Posterior cingulate gyrus (tissue), 11 donors: ENCODE results near the gene SEL1L2.

Experiments used
- DNase-seq, 10 donors: peaks; one replicate each; pipeline versions ENCODE4 v3.0.0 to v3.0.0-alpha.2; 2020 to 2021; ENCODE audit warnings: mixed read lengths in 3 of 10
- intact Hi-C: fragments of 100-400 bp; cut with DNase I; formaldehyde crosslinking; loops from one replicate; pipeline ENCODE4 v1.15.1; 2023

SEL1L2 gene

GRCh38 chr20:13934992-13935894 is 55.2 kb downstream of the SEL1L2 start:
- no peak for DNase-seq
- intact Hi-C loops: no loop called here

DNA sequence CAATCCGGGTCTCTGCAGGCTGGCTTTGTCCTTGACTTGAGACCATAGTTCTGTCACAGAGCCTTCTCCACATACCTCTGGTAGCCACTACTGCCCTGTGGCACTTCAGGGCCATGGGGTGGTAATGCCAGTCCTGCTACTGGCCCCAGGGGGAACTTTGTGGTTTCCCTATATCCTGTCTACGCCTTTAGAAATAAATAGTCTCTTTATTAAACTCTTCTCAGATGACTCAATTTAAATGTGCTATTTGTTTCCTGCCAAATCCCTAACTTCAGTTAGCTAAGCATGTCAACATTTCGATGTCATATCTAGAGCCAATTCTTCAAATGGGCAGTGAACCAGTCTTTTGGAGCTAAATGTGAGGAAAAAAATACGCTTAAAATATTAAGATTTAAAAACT is 60.1 kb downstream of the SEL1L2 start:
- intact Hi-C loops: no loop called here
- no peak for DNase-seq

- no peak for DNase-seq
- intact Hi-C loops: no loop called here
These were observed 60.6 kb downstream of the SEL1L2 start for GRCh38 chr20:13929836-13930235.

GRCh38 chr20:13928901-13929300 is 61.5 kb downstream of the SEL1L2 start:
- intact Hi-C loops: no loop called here
- no peak for DNase-seq

DNA sequence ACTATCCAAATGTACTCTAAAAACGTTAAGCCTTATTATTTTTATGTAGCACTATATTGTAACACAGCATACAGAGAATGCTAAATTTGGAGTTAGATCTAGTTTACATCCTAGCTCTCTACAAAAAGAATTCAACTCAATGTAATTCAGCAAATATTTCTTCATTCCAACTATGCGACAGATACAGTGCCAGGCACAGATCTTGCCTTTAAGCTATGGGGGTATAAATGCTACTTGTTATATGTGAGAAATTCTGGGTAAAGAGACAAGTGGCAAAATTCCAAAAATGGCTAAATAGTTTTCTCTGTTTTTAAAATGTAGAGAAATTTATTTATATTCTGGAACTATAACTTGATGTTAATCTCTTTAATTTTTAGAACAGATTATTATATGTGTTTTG is 63.2 kb downstream of the SEL1L2 start:
- DNase-seq: no peak
- intact Hi-C loops: no loop called here

GRCh38 chr20:13922241-13922640 is 68.2 kb downstream of the SEL1L2 start:
- intact Hi-C loops: no loop called here
- DNase-seq: no peak

- intact Hi-C loops: no loop called here
- no peak for DNase-seq
These were observed 75.1 kb downstream of the SEL1L2 start for GRCh38 chr20:13915284-13915683.

DNA sequence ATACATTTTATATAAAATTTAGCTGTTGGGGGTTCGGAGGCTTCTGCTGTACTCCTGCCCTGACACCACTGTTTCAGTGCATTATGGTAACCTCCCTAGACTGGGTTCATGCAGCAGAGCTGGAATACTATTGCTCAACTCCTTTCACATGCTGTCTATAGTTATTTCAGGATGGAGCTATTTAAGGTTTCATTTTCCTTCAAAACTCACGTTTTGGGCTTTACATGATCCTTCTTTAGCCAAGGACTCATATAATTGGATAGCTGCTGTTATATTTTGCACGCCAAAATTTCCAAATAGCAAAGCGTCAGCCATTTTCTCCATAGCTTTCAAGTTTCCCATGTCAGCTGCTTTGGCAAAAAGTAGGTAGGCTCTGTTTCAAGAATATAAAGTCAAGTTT is 76.8 kb downstream of the SEL1L2 start:
- DNase-seq: no peak
- intact Hi-C loops: no loop called here

GRCh38 chr20:13913131-13913530 is 77.3 kb downstream of the SEL1L2 start:
- no peak for DNase-seq
- intact Hi-C loops: no loop called here

- intact Hi-C loops: no loop called here
- no peak for DNase-seq
These were observed 79.9 kb downstream of the SEL1L2 start for GRCh38 chr20:13910492-13910891.

DNA sequence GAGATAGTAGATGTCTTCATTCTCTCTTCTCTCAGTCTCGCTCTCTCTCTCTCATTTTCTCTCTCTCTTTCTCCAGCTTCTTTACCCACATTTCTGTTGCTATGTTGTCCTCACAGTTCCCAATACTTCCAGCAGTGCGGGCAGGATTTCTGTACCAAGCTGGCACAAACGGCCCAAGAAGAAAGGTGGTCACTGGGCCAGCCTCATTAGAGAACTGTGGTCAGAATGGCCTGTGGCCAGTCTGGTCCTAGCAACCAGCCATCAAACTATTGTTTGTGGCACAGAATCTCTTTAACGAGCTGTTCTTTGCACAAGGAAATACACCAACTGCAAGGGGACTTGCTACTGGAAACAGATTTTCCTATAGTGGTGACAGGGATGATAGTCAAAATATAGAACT is 81.3 kb downstream of the SEL1L2 start:
- peak in 4 of 10 donors; percentile 7 to 58 (median 10) for DNase-seq
- intact Hi-C loops: no loop called here

DNA sequence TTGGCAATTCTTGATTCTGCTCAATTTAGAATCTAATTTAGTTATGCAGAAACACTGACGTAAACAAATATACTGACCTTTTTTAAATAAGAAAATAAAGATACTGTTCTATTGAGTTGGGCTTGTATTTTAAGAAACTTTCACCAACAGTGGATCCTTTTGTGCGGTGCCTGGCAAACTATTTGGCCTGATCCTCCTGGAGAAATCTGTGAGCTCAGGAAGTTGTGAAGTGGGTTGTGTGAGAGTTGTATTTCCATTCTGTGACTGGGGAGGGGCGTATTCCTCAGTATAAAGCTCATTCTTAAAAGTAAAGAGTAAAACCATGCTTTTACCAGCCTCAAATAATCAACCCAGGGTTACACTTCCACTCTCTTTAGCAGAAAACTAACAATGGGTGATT is 85.6 kb downstream of the SEL1L2 start:
- no peak for DNase-seq
- intact Hi-C loops: no loop called here

DNA sequence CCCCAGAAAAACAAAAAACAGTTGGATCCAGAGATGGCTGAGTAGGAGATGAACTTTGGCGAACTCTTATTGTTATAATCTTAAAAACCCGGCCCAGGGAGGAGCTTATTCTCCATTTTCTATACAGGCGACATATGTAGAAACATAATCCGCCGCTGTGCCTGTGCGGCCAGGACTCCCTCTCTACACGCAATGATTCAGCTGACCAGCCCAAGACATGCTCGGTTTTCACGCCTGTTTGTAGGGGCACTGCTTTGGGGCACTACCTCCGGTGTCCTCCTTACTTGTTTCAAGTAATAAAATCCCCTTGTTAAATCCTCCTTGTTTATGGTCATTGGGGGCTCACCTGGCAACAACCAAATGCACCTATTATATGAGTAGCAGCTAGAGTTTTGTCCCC is 89.9 kb downstream of the SEL1L2 start:
- no peak for DNase-seq
- intact Hi-C loops: no loop called here

DNA sequence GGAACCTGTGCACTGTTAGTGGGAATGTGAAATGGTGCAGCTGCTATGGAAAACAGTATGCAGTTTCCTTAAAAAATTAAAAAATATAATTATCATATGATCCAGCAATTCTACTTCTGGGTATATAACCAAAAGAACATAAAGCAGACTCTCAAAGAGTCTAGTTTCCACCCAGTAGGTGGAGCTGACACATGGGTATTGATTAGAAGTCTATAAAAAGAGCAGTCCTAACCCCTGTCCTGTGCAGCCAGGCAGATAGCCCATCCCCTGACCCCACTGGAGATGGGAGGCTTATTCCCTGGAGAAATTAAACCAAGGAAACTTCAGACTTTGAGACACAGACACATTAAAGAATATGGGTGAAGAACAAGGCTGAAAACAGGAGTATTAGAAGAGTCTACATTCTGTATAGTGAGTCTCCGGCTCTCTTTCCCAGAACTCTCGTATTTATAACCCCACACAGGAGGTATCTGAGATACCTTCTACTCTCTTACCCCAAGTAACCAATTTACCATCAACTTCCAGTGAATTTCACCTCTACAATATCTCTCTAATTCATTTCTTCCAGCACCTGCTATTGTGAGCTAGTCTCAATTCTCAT is 92.3 kb downstream of the SEL1L2 start:
- intact Hi-C loops: no loop called here
- DNase-seq: no peak

DNA sequence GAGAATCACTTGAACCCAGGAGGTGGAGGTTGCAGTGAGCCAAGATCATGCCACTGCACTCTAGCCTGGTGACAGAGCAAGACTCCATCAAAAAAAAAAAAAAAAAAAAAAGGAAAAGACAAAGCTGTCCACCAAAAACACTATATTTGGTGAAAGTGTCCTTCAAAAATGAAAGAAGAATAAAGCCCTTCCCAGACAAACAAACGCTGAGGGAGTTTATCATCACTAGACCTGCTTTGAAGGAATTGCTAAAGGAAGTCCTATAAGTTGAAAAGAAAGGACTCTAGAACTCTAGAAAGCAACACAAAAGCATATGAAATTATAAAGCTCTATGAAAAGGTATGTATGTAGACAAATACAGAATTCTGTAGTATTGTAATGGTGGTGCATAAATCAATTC is 98.8 kb downstream of the SEL1L2 start:
- intact Hi-C loops: no loop called here
- DNase-seq: no peak

DNA sequence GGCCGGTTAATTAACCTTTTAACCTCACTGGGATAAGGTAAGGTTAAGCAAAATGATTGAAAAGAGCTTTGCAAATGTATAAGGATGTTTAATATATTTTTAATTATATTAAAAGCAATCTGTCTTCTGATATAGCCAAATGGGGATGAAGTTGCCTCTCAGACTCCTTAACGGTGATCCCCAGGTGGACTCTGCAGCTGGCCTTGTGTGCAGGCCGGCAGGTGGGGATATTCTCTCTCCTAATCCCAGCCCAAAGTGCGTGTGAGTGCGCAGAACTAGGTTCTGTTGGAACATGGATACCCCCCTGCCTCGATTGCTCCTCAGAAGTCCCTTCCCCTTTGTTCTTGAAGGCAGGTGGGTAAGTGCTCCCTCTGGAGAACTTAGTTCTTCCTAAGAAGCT is 105.6 kb downstream of the SEL1L2 start:
- intact Hi-C loops: no loop called here
- DNase-seq: no peak

DNA sequence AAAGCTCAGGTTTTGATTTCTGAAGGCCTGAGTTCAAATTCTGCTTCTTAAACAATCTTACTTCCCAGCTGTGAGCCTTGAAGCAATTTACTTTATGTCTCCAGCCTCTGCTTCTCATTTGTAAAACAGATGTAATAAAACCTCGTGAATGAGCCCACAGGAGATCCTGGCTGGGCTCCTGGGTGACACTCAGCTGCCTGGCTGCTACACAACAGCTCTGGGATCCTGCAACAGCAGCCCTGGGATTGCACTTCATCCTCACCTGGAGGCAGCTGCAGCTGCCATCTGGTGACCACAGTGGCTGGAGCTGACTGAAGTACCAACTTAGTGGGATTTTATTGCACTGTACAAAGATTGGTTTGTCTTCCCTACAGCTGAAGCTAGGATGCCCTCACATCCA is 107.0 kb downstream of the SEL1L2 start:
- intact Hi-C loops: no loop called here
- DNase-seq: peak in 2 of 10 donors; percentile 8

DNA sequence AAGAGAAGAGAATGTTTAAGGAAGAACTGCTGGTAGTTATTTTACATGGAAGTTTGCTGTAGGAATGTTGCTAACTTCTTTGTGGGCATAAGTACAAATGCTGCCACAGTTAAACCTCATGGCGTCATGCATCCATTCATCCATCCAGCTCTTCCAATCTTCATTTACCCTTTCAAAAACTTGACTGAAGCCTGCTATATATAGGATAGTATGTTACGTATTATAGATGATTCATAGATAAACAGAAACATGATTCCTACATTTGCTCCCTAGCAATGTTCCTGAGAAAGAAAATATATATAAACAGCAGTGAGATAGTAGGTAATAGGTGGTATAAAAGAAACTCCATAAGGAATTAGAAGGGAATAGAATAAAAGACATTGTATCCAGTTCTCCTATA is 111.8 kb downstream of the SEL1L2 start:
- intact Hi-C loops: no loop called here
- DNase-seq: no peak

GRCh38 chr20:13877793-13878192 is 112.6 kb downstream of the SEL1L2 start:
- no peak for DNase-seq
- intact Hi-C loops: no loop called here

DNA sequence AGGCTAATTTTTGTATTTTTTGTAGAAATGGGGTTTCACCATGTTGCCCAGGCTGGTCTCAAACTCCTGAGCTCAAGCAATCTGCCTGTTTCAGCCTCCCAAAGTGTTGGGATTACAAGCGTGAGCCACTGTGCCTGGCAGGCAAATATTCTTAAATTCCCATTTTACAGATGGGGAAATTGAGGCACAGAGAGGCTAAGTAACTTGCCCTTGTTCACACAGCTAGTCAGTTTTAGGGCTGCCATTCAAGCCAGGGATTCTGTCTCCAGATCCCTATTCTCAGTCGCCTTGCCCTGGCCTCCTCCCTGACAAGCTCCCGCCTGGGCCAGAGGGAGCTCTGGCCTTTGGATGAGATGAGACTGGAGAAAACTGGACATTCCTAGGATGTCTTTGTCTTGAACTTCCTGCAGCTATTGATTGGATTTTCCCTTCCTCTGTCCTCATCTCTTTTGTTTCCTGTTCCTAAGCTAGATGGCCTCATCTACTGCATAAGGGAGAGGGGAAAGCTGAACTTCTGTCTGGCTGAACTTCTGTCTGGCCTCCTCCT is 115.1 kb downstream of the SEL1L2 start:
- intact Hi-C loops: no loop called here
- no peak for DNase-seq

DNA sequence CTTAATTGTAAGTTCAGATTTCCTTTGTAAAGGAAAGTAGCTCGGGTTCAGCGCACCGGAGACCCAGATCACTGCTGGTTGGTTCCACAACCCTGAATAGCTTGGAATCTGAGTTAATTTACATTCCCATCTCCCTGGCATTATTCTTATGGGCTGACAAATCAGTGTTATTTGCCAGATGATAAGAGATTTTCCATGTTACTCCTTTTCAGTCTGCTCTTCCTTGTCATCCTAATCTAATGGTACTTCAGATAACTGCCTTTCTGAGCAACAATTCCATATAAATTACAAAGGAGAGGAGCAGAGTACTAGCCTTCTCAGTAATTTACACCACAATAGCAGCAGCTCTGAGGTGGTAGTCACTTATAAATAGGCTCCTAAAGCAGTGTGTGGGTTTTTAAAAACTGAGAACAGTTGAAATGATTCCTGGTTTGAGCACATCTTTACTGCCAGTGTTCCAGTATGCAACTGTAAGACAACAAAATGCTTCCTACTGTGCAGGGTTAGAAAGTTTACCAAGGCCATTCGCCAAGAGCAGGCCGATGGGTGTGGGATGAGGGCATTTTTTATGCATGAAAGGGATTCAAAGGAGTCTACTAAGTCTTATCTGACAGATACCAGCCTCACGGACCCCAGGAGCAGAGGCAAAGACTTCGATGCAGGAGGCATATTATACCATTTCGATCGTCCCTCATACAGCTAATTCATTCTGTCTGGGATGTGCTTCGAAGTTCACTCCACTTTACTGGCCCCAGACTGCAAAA is 115.8 kb downstream of the SEL1L2 start:
- intact Hi-C loops: no loop called here
- no peak for DNase-seq
